Left renal cortex interstitium (tissue), 4 donors: ENCODE data around the gene DYNLT2. TPM values are rescaled to one million over a fixed set of nuclear protein-coding genes. Genes with fewer than 3 reads are reported as not detected.
"Not testable (repeated sequence)": the region's sequence is repeated elsewhere in the genome, so short reads cannot be mapped to it uniquely, and the experiment has no call there.

Source experiments
- DNase-seq, 4 donors: peaks; one replicate each; pipeline ENCODE4 v3.0.0-alpha.2; 2013; ENCODE audit warnings: low read depth in 4 of 4, low spot score in 2 of 4, missing footprints in 1 of 4
- polyA plus RNA-seq, 4 donors: library from polyadenylated mRNA; unstranded; fragments of 120-200 nt; gene quantifications; one replicate each; pipeline ENCODE4 v1.2.1, GENCODE V29; 2013; ENCODE audit not compliant: insufficient read length in 4 of 4

DYNLT2 gene
- polyA plus RNA-seq, 4 donors, result 6.5 to 10.9 (median 7.8) TPM

- peak; percentile 81 to 95 (median 90) for DNase-seq
Measured at GRCh38 chr6:169701954-169702839, 49.2 kb downstream of the DYNLT2 start, which contains the start of the genes C6orf120 and WDR27. Gene C6orf120 (plus strand): TSS chr6:169702126. CDS start chr6:169702460, 334 bp downstream. Gene WDR27 (minus strand): TSS chr6:169702029. CDS start chr6:169689005, 13,024 bp downstream.

- peak in 1 of 4 donors; percentile 59 for DNase-seq
Measured at GRCh38 chr6:169701311-169701953, 49.9 kb downstream of the DYNLT2 start.

- no peak for DNase-seq
Measured at GRCh38 chr6:169700296-169700695, 51.1 kb downstream of the DYNLT2 start.

- not testable (repeated sequence) for DNase-seq
Measured at GRCh38 chr6:169697115-169697514, 54.3 kb downstream of the DYNLT2 start.

- no peak for DNase-seq
Measured at GRCh38 chr6:169695131-169695530, 56.2 kb downstream of the DYNLT2 start.

- DNase-seq, result no peak
Measured at GRCh38 chr6:169692516-169692915, 58.9 kb downstream of the DYNLT2 start.

GRCh38 chr6:169691260-169691659 is 60.1 kb downstream of the DYNLT2 start:
- no peak for DNase-seq

Other genes starting within 250 kb of the DYNLT2 start
- 100 to 1,000 TPM in 1 of 4 donors, 10 to 100 TPM in 3; 30.8 to 112 (median 69.3) TPM for gene WDR27, start 49.5 kb downstream of the DYNLT2 start, polyA plus RNA-seq
- 10 to 100 TPM; 37.7 to 47.4 (median 43.4) TPM for gene C6orf120, start 49.4 kb downstream of the DYNLT2 start, polyA plus RNA-seq
- gene PHF10, start 27.1 kb downstream of the DYNLT2 start, polyA plus RNA-seq, result 100 to 1,000 TPM; 101 to 122 (median 106) TPM
- 10 to 100 TPM; 31.2 to 63.2 (median 43.3) TPM for gene ERMARD, start 50 bp upstream of the DYNLT2 start, polyA plus RNA-seq